Thoracic aorta (tissue), 2 donors: ENCODE data around the gene PDE9A. TPM values are rescaled to one million over a fixed set of nuclear protein-coding genes. Genes with fewer than 3 reads are reported as not detected.

Experiments used
- ATAC-seq: fragments of 150-250 bp; one replicate; pipeline ENCODE4 v1.8.0; 2017; ENCODE audit warnings: low read depth; ENCODE audit not compliant: insufficient number of reproducible peaks, low FRiP score
- DNase-seq: peaks from one replicate; pipeline ENCODE4 v3.0.0-alpha.2; 2020; ENCODE audit warnings: low spot score
- H3K27ac ChIP-seq, 2 donors: fragments of 200-600 bp; sonication (generic); 1 replicate in 1 of 2; 2 replicates in 1 of 2; pipeline ENCODE4 v1.5.1; 2016; ENCODE audit warnings: mild to moderate bottlenecking in 2 of 2, moderate library complexity in 2 of 2
- H3K27me3 ChIP-seq: fragments of 200-600 bp; sonication (generic); replicated peaks from 2 replicates; pipeline ENCODE4 v1.6.0; 2016; ENCODE audit warnings: mild to moderate bottlenecking; ENCODE audit not compliant: insufficient read depth
- H3K36me3 ChIP-seq: fragments of 200-600 bp; sonication (generic); one replicate; pipeline ENCODE4 v1.5.1; 2016
- H3K4me1 ChIP-seq, 2 donors: fragments of 200-600 bp; sonication (generic); 1 replicate in 1 of 2; 2 replicates in 1 of 2; pipeline versions ENCODE4 v1.5.1 to v1.6.0; 2016; ENCODE audit warnings: low read depth in 2 of 2, mild to moderate bottlenecking in 1 of 2; ENCODE audit not compliant: control insufficient read depth in 1 of 2
- H3K4me3 ChIP-seq: fragments of 200-600 bp; sonication (generic); 2 replicates; pipeline ENCODE4 v1.5.1; 2016; ENCODE audit warnings: mild to moderate bottlenecking
- H3K9me3 ChIP-seq: fragments of 200-600 bp; sonication (generic); 2 replicates; pipeline ENCODE4 v1.5.1; 2016
- total RNA-seq, 2 donors: library from RNA; depleted of rRNA; stranded (reverse); fragments of >200 nt; gene quantifications; one replicate each; pipeline versions ENCODE4 v1.1.0 to v1.2.3, GENCODE V29; 2016
- TF ChIP-seq, protein P1 (sequence below): fragments of 200-600 bp; sonication (generic); IDR thresholded peaks from one replicate; pipeline ENCODE4 v1.5.1; 2019; ENCODE audit warnings: antibody characterized with exemption

The PDE9A gene
- total RNA-seq, 2 donors from 2014 or later: 4.2 to 4.7 TPM

DNA sequence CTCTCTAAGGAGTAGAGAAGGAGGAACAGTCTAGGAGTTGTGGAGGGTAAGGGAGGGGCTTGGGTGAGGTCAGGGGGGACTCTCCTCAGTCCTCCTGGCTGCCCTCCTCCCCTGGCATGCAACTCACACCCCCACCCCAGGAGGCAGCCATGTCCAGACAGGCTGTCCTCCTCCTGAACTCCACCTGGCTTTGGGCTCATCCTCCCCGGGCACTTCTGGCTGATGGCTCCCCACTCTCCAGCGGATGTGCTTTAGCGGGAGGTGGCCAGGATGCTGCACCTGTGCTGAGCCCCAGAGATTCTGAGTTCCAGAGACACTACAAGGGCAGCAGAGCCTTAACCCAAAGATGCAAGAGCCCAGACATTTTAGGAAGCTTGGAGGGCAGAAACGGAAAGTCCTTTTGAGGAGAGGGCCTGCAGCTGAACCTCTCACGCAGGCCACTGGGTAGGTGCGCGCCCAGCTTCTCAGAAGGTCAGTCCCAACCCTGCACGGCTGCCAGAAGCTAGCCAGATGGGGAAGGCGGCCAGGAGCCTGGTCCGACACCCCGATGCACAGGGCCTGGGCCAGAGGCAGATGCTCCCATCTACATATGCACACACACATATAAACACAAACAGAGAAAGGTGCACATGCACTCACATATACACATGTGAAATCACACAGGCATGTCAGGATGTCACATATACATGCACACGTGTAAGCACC lies 83.4 kb downstream of the PDE9A start:
- no peaks in the 10 kb centered on the region for H3K4me1 ChIP-seq
- no peaks in the 10 kb centered on the region for H3K27me3 ChIP-seq
- H3K36me3 ChIP-seq: no peaks in the 10 kb centered on the region
- TF ChIP-seq, protein P1, sequence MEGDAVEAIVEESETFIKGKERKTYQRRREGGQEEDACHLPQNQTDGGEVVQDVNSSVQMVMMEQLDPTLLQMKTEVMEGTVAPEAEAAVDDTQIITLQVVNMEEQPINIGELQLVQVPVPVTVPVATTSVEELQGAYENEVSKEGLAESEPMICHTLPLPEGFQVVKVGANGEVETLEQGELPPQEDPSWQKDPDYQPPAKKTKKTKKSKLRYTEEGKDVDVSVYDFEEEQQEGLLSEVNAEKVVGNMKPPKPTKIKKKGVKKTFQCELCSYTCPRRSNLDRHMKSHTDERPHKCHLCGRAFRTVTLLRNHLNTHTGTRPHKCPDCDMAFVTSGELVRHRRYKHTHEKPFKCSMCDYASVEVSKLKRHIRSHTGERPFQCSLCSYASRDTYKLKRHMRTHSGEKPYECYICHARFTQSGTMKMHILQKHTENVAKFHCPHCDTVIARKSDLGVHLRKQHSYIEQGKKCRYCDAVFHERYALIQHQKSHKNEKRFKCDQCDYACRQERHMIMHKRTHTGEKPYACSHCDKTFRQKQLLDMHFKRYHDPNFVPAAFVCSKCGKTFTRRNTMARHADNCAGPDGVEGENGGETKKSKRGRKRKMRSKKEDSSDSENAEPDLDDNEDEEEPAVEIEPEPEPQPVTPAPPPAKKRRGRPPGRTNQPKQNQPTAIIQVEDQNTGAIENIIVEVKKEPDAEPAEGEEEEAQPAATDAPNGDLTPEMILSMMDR: no peak
- H3K27ac ChIP-seq: no peak overlapping the region
- H3K9me3 ChIP-seq: no peaks in the 10 kb centered on the region
- no peak for ATAC-seq
- DNase-seq: no peak
- no peak overlapping the region for H3K4me3 ChIP-seq

DNA sequence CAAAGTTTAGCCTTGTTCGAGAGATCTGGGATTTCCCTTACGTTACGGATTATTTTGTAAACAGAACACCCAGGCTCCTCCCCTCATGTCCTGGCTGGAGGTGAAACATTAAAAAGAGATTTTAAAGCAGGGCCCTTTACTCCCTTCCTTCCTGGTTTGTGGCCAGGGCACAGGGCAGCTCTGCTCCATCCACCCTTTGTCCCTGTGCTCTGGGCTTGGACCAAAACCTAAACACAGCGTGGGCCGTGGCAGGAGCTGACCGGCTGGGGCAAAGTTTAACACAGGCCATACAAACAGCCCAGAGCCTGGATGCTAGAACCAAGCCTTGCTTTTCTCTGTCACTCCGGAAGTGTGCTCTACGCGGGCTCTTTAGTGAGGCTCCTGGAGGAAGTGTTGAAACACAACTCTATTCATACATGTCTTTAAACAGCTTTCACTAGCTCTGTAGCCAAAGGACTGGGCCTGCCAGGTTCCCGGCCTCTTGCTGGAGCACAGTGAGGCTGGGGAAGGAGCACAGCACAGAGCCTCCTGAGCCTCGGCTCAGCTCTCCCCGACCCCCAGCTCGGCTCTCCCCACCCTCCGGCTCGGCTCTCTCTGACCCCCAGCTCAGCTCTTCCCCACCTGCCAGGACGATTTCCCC lies 84.7 kb downstream of the PDE9A start:
- peak overlapping the region in 1 of 2 donors; percentile 9 for H3K27ac ChIP-seq
- no peaks in the 10 kb centered on the region for H3K27me3 ChIP-seq
- H3K4me1 ChIP-seq: no peaks in the 10 kb centered on the region
- H3K9me3 ChIP-seq: no peaks in the 10 kb centered on the region
- TF ChIP-seq, protein P1: no peak
- DNase-seq (no peak), ATAC-seq (no peak)
- H3K4me3 ChIP-seq: no peak overlapping the region
- no peaks in the 10 kb centered on the region for H3K36me3 ChIP-seq

- TF ChIP-seq, protein P1: no peak
- Histone ChIP-seq H3K9me3 (no peaks in the 10 kb centered on the region), H3K27ac (no peak overlapping the region), H3K4me3 (no peak overlapping the region), H3K27me3 (no peaks in the 10 kb centered on the region), H3K36me3 (no peaks in the 10 kb centered on the region), H3K4me1 (no peaks in the 10 kb centered on the region)
- ATAC-seq (no peak), DNase-seq (no peak)
These were observed 85.9 kb downstream of the PDE9A start for GRCh38 chr21:42739061-42739931.

DNA sequence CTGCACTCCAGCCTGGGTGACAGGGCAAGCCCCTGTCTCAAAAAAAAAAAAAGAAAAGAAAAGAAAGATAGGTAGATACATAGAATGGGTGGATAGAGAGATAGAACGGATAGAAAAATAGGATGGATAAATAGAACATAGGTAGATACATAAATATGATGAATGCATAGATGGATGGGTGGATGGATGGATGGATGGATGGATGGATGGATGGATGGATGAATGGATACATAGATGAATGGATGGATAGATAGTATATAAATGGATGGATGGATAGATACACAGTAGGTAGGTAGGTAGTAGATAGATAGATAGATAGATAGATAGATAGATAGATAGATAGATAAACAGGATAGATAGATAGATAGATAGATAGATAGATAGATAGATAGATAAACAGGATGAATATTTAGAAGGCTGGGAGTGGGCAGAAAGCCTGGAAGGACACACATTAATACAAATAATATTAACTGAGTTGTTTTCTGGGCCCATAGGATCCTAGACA lies 87.0 kb downstream of the PDE9A start:
- DNase-seq (no peak), ATAC-seq (no peak)
- H3K4me1 ChIP-seq: no peaks in the 10 kb centered on the region
- no peaks in the 10 kb centered on the region for H3K9me3 ChIP-seq
- TF ChIP-seq, protein P1: no peak
- no peak overlapping the region for H3K27ac ChIP-seq
- H3K4me3 ChIP-seq: no peak overlapping the region
- H3K36me3 ChIP-seq: no peaks in the 10 kb centered on the region
- H3K27me3 ChIP-seq: no peaks in the 10 kb centered on the region

GRCh38 chr21:42741066-42741465 lies 87.6 kb downstream of the PDE9A start:
- ATAC-seq (no peak), DNase-seq (no peak)
- no peak overlapping the region for H3K27ac ChIP-seq

More at GRCh38 chr21:42741066-42741465, 87.6 kb downstream of the PDE9A start:
- Histone ChIP-seq H3K27me3 (no peaks in the 10 kb centered on the region), H3K4me1 (no peaks in the 10 kb centered on the region), H3K36me3 (no peaks in the 10 kb centered on the region), H3K4me3 (no peak overlapping the region), H3K9me3 (no peaks in the 10 kb centered on the region)
- TF ChIP-seq, protein P1: no peak
